Thoracic aorta (tissue), 2 donors: ENCODE data around the gene ISOC2. TPM values are rescaled to one million over a fixed set of nuclear protein-coding genes. Genes with fewer than 3 reads are reported as not detected.
"Not testable (repeated sequence)": the region's sequence is repeated elsewhere in the genome, so short reads cannot be mapped to it uniquely, and the experiment has no call there.

Experiments
- ATAC-seq: fragments of 150-250 bp; one replicate; pipeline ENCODE4 v1.8.0; 2017; ENCODE audit warnings: low read depth; ENCODE audit not compliant: insufficient number of reproducible peaks, low FRiP score
- DNase-seq: peaks from one replicate; pipeline ENCODE4 v3.0.0-alpha.2; 2020; ENCODE audit warnings: low spot score
- H3K27ac ChIP-seq, 2 donors: fragments of 200-600 bp; sonication (generic); 1 replicate in 1 of 2; 2 replicates in 1 of 2; pipeline ENCODE4 v1.5.1; 2016; ENCODE audit warnings: mild to moderate bottlenecking in 2 of 2, moderate library complexity in 2 of 2
- H3K27me3 ChIP-seq: fragments of 200-600 bp; sonication (generic); replicated peaks from 2 replicates; pipeline ENCODE4 v1.6.0; 2016; ENCODE audit warnings: mild to moderate bottlenecking; ENCODE audit not compliant: insufficient read depth
- H3K36me3 ChIP-seq: fragments of 200-600 bp; sonication (generic); one replicate; pipeline ENCODE4 v1.5.1; 2016
- H3K4me1 ChIP-seq, 2 donors: fragments of 200-600 bp; sonication (generic); 1 replicate in 1 of 2; 2 replicates in 1 of 2; pipeline versions ENCODE4 v1.5.1 to v1.6.0; 2016; ENCODE audit warnings: low read depth in 2 of 2, mild to moderate bottlenecking in 1 of 2; ENCODE audit not compliant: control insufficient read depth in 1 of 2
- H3K4me3 ChIP-seq: fragments of 200-600 bp; sonication (generic); 2 replicates; pipeline ENCODE4 v1.5.1; 2016; ENCODE audit warnings: mild to moderate bottlenecking
- H3K9me3 ChIP-seq: fragments of 200-600 bp; sonication (generic); 2 replicates; pipeline ENCODE4 v1.5.1; 2016
- total RNA-seq, 2 donors: library from RNA; depleted of rRNA; stranded (reverse); fragments of >200 nt; gene quantifications; one replicate each; pipeline versions ENCODE4 v1.1.0 to v1.2.3, GENCODE V29; 2016
- TF ChIP-seq, protein P1 (sequence below): fragments of 200-600 bp; sonication (generic); IDR thresholded peaks from one replicate; pipeline ENCODE4 v1.5.1; 2019; ENCODE audit warnings: antibody characterized with exemption

Gene ISOC2
- total RNA-seq, 2 donors from 2014 or later: 18.8 to 27.4 TPM

DNA sequence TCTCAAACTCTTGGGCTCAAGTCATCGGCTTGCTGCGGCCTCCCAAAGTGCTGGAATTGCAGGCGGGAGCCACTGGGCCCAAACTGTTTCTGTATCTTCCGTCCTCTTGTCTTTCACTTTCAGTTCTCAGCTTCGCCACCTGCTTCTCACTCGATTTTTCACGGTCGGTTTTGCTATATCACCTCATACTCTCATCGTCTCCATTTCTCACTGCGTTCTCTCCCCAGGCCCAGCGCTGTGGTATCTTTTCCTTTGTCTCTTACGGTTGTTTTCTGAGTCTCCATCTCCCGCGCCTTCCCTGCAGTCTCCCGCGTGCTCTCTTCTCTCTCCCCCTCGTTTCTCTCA, 41.7 kb upstream of the ISOC2 start:
- Histone ChIP-seq H3K27me3 (no peaks in the 10 kb centered on the region), H3K27ac (no peak overlapping the region), H3K36me3 (no peaks in the 10 kb centered on the region), H3K9me3 (no peaks in the 10 kb centered on the region), H3K4me1 (no peaks in the 10 kb centered on the region), H3K4me3 (peak overlapping the region; percentile 80)
- DNase-seq: no peak
- ATAC-seq: no peak
- TF ChIP-seq, protein P1, sequence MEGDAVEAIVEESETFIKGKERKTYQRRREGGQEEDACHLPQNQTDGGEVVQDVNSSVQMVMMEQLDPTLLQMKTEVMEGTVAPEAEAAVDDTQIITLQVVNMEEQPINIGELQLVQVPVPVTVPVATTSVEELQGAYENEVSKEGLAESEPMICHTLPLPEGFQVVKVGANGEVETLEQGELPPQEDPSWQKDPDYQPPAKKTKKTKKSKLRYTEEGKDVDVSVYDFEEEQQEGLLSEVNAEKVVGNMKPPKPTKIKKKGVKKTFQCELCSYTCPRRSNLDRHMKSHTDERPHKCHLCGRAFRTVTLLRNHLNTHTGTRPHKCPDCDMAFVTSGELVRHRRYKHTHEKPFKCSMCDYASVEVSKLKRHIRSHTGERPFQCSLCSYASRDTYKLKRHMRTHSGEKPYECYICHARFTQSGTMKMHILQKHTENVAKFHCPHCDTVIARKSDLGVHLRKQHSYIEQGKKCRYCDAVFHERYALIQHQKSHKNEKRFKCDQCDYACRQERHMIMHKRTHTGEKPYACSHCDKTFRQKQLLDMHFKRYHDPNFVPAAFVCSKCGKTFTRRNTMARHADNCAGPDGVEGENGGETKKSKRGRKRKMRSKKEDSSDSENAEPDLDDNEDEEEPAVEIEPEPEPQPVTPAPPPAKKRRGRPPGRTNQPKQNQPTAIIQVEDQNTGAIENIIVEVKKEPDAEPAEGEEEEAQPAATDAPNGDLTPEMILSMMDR: no peak

DNA sequence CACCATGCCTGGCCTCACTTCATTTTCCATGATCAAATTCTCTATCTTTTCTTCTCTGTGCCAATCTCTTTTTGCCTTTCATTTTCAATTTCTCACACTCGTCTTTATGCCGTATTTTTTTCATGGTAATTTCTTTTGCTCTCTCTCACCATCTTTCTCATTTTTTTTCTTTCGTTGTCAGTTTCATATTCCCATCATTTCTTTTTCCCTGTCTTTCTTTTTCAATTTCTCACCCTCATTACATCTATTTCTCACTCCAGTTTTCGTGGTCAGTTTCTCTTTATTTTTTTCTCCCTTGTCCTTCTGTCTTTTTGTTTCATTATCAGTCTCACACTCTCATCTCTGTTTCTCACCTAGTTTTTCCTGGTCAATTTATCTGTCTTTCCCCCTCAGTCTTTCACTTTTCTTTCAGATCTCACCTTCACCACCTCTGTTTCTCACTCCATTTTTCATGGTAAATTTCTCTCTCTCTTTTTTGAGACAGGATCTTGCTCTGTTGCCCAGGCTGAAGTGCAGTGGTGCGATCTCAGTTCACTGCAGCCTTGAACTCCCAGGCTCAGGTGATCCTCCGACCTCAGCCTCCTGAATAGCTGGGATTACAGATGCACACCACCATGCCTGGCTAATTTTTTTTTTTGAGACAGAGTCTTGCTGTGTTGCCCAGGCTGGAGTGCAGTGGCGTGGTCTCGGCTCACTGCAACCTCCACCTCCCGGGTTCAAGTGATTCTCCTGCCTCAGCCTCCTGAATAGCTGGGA, 40.9 kb upstream of the ISOC2 start:
- Histone ChIP-seq H3K27me3 (no peaks in the 10 kb centered on the region), H3K4me1 (no peaks in the 10 kb centered on the region)
- ATAC-seq: no peak

DNA sequence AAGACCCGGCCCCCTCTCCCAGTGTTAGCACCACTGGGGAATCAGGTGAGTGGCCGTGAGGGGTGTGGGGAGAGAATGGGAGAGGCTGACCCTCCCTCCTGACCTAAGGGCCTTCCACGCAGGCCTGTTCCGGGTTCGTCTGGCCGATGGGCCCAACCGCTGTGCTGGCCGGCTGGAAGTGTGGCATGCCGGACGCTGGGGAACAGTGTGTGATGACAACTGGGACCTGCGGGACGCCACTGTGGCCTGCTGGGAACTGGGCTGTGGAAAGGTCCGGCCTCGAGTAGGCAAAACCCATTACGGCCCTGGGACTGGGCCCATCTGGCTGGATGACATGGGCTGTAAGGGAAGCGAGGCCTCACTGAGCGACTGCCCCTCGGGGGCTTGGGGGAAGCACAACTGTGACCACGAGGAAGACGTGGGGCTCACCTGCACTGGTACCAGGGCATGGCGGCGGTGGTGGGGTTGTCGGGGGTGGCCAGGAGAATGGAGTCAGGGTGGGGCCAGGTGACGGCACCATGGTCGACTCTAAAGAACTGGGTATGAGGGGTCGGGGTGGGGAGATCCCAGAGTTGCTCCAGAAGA, 39.0 kb upstream of the ISOC2 start:
- no peaks in the 10 kb centered on the region for H3K4me1 ChIP-seq
- no peaks in the 10 kb centered on the region for H3K9me3 ChIP-seq
- H3K4me3 ChIP-seq: no peak overlapping the region
- no peaks in the 10 kb centered on the region for H3K27me3 ChIP-seq
- TF ChIP-seq, protein P1: no peak
- no peak overlapping the region for H3K27ac ChIP-seq
- no peak for ATAC-seq
- DNase-seq: no peak
- H3K36me3 ChIP-seq: no peaks in the 10 kb centered on the region

More for the DNA sequence above, 40.9 kb upstream of the ISOC2 start:
- Histone ChIP-seq H3K9me3 (no peaks in the 10 kb centered on the region), H3K27ac (no peak overlapping the region), H3K4me3 (no peak overlapping the region), H3K36me3 (no peaks in the 10 kb centered on the region)
- DNase-seq: no peak
- TF ChIP-seq, protein P1: no peak

DNA sequence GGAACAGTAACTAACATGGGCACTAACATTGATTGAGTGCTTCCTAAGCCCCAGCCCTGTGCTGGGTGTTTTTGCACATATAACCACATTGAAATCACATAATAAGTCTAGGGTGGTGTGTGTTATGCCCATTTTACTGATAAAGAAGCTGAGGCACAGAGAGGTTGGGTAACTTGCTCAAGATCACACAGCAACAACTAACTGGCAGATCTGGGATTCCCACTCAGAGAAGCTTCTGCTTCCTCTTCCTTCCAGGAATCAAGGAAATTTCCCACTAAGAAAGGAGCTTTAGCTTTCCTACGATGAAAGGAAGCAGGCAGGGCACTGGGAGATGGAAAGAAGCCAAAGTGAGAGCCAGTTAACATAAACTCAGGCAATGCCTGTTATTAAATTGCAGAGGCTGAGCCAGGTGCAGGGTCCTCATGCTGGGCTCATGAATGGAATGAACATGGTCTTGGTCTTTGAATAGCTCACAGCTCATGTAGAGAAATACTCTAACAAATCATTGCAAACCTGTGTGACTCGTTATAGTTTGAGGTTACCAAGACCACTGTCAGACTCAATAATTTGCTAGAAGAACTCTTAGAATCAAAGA, 36.9 kb upstream of the ISOC2 start:
- Histone ChIP-seq H3K27ac (no peak overlapping the region), H3K9me3 (no peaks in the 10 kb centered on the region)

DNA sequence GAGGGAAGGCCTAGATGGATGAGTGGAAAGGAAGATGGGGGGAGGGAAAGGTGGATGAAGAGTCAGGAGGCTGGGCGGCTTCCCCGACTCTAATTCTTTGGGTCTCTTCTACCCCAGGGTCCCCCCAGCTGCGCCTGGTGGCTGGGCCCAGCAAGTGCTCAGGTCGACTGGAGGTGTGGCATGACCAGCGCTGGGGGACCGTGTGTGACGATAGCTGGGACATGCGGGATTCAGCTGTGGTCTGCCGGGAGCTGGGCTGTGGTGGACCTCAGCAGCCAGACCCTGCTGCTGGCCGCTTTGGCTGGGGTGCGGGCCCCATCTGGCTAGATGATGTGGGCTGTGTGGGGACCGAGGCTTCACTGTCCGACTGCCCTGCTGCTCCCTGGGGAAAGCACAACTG, 36.3 kb upstream of the ISOC2 start:
- Histone ChIP-seq H3K9me3 (no peaks in the 10 kb centered on the region), H3K4me1 (no peaks in the 10 kb centered on the region), H3K4me3 (no peak overlapping the region), H3K27me3 (no peaks in the 10 kb centered on the region), H3K36me3 (no peaks in the 10 kb centered on the region), H3K27ac (no peak overlapping the region)
- DNase-seq (no peak), ATAC-seq (no peak)
- TF ChIP-seq, protein P1: no peak

More for the DNA sequence above, 36.9 kb upstream of the ISOC2 start:
- Histone ChIP-seq H3K4me3 (no peak overlapping the region), H3K36me3 (no peaks in the 10 kb centered on the region), H3K4me1 (no peaks in the 10 kb centered on the region), H3K27me3 (no peaks in the 10 kb centered on the region)
- TF ChIP-seq, protein P1: no peak
- DNase-seq: no peak
- ATAC-seq: no peak

DNA sequence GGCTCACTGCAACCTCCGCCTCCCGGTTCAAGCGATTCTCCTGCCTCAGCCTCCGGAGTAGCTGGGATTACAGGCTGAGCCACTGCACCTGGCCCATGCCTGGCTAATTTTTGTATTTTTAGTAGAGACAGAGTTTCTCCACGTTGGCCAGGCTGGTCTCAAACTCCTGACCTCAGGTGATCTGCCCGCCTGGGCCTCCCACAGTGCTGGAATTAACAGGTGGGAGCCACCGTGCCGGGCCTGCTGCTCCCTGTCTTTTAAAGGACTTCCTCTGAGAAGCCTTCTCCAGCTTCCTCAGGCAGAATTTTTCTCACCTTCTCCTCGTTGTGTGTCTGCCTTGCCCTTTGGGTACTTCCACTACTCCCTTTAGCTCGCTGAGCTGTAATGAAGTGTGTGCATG, 35.4 kb upstream of the ISOC2 start:
- H3K9me3 ChIP-seq, ATAC-seq, H3K36me3 ChIP-seq, H3K4me1 ChIP-seq, DNase-seq, H3K27me3 ChIP-seq, H3K4me3 ChIP-seq, H3K27ac ChIP-seq: not testable (repeated sequence)
